GM21381 (cell line): ENCODE measurements around the gene HIRA.
A peak's percentile ranks its signal among the peaks of the same experiment; 100 is the strongest.

ENCODE experiments used
- ATAC-seq: cut with Tn5 transposase; IDR thresholded peaks from one replicate; pipeline ENCODE4 v1.9.1; 2021; ENCODE audit warnings: mild to moderate bottlenecking, moderate library complexity; ENCODE audit not compliant: unreplicated experiment

Gene HIRA

DNA sequence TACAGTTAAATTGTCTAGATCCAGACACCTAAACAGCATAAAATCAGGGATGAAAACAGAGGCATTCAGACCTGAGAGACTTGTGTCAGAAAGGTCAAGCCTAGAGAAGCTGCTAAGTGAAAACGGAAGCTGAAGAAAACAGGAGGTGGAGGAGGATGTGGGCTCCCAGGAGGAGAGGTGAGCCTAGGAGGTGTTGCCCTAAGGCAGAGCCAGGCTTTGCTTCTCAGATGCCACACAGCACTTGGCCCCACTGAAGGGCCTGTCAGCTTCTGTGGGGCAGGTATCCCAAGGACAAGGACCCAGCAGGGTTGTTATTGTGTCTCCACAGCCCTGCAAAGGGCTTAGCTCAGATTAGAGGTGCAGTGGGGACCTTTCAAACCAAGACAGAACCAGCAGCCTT is 33.0 kb upstream of the HIRA start:
- ATAC-seq: no peak

DNA sequence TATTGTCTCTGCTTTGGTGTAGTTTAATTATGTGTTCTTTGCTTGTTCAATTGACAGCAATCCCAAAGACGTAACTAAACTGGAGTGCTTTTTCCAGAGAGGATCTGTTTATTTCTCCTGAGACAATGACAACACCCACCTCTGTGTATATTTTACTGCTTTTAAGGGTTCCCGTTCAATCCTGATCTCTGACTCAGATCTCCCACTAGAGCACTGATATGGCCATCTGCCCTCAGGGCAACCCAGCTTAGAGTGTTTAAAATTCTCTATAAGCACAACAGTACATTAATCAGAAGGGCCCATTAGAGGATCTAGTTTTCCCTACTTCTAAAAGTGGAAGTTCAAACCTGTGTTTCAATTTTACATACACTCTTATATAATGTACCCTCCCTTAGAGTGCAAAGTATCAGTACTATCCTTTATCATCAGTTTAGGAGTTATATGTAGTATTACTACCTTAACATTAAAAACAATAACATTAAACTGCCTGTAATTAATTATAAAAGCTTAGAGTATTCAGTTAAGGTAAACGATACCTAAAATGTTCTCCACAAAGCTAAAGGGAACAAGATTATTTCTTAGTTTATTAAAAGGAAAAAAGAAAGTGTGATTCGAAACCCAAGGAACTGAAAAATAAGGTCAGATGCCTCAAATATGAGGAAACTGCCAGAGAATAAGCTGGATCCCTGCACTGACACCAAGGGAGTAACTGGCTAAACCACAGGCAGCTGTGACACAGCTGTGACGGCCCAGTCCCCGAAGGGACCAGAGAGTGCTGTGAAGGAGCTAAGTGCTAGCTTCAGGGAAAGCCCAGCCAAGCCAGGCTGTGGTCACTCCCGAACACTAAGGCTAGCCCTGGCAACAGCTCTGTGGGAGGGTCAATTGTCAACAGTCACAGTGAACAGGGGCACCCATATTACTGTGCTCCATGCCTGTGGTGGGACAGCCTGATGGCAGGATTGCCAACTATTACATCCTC is 32.2 kb upstream of the HIRA start:
- ATAC-seq: no peak

GRCh38 chr22:19463008-19463407 is 31.5 kb upstream of the HIRA start:
- ATAC-seq: no peak

DNA sequence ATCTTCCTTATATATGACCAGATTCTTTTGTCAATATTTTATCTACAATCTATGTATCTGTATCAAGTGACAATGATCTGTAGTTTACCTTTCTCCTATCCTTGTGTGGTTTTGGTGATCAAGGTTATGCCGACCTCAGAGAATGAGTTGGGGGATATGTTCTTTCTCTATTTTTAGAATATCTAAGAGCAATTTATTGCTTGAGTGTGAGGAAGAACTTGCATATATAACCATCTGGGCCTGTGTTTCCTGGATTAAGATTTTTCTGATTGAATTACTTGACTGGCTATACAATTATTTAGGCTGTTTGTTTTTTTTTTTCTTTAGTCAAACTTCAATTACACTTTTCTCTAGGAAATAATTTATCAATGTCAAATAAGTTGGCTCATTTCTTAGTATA is 30.0 kb upstream of the HIRA start:
- no peak for ATAC-seq

DNA sequence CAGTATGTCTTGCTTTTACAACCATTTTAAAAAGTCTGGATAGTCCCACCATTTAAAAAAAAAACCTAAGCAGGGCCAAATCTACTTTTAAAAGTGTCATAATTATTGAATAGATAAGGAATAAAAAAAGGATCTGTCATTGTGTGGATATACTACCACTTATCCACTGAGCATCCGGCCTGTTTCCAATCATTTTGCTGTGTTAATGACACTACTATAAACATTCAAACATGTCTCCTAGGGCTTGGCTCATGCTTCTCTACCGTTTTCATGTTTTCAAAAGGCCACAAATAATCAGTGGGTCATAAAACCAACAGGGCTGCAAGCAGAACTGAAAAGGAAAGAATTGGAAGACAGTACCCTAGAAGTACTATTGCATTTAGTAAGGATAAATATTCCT is 28.5 kb upstream of the HIRA start:
- no peak for ATAC-seq

GRCh38 chr22:19457828-19458428 is 26.4 kb upstream of the HIRA start:
- ATAC-seq: no peak

DNA sequence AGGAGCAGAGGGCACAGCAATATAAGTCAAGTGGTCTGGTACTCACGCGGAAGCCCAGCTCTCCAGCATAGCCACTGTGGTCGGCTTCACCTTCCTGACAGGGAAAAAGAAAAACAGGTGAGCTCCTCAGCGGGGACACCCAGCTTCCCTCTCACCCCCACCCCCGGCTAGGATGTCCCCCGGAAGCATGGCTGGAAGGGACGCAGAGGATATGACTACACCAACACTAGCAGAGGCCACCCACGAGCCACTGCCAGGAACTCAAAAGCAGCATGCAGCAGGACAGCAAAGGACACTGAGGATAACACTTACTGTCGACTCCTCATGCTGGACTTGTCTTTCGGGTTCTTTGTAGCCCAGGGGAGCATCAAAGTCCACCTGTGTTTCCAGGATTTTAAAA is 25.0 kb upstream of the HIRA start:
- ATAC-seq: no peak

DNA sequence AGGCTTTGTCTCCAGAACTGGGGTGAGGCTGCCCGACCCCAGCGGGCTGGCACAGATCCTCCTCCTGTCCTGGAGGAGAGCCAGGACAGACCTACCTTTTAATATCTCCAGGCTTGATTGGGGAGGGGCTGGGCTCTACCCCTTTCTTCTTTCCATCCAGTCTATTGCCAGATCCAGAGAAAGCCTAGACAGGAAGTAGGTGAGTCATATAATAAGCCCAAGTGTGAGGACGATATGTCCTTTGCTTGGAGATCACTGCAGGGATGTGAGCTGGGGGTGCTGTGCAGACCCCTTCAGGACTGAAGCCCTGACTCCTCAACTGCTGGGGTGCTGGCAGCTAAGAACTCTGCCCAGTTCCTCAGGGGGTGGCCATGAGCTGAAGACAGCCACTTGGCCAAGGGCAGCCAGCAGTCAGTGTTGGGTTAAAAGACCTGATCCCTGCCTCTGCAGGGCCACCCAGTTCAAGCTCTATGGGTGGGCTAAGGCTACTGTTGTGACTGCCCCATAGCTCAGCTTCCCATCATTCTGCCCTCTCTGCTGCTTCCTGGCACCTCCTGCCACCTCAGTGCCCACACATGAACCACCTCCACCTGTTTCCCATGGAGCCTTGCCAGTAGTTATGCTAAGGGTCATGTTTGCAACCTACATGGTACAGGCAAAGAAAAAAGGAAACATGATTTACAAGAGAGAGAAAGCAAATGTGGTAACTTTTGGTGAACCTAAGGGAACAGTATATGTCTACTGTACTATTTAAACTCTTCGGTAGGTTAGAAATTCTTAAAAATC is 24.2 kb upstream of the HIRA start:
- no peak for ATAC-seq

DNA sequence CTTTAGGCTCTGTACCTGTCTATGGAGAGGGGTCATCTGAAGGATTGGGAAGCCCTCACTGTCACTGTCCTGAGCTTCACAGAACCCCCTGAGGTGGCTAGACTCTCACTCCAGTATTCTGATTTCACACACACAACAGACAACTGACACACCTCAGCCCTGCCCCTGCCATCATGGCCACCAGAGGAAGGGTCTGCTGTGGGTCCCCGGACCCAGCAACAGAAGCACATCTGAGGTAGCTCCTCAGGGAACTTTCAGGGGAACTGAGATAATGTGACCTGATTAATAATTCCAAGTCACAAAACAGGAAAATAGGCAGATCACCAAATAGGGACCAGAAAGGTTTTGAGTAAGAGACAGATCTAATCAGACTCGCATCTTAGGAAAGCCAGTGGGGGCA is 23.5 kb upstream of the HIRA start:
- ATAC-seq: no peak

DNA sequence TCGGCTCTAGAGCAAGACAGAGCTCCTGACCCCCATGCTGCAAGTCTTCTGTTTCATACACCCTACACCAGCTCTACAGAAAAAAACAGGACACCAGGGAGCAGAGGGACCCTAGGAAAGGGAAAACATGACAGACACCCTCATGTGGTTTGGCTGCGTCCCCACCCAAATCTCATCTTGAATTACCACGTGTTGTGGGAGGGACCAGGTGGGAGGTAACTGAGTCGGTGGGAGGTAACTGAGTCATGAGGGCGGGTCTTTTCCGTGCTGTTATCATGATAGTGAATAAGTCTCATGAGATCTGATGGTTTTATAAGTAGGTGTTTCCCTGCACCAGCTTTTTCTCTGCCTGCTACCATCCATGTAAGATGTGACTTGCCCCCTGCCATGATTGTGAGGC is 22.6 kb upstream of the HIRA start:
- no peak for ATAC-seq

- ATAC-seq: no peak
Observed at GRCh38 chr22:19453718-19454117, 22.2 kb upstream of the HIRA start.

GRCh38 chr22:19451570-19451969 is 20.0 kb upstream of the HIRA start:
- no peak for ATAC-seq

DNA sequence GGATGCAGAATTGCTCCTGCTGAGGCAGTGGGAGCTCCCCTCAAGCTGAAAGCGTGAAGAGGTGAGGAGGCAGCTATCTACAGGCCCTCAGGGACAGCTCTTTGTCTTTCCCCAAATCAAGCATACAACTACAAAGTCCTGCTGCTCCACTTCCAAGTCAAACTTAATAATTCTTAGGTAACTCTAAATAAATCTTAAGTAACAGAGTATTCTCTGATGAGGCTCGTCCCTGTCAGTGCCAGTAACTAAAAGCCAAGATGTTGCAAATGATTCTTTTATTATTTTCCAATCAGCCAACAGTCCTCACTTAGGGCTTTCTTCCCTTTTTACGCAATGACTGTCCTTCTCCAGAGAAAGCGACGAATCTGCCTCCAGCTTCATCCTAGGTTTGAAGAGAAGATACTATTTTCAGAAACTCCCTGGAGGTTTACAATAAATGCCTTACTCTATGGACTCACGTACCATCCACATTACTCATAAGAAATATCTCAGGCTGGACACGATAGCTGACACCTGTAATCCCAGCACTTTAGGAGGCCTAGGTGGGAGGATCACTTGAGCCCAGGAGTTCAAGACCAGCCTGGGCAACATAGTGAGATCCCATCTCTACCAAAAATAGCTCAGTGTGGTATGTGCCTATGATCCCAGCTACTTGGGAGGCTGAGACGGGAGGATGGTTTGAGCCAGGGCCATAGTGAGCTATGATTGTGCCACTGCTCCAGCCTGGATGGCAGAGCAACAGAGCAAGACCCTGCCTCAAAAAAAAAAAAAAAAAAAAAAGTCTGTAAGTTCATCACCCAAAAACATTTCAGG is 19.0 kb upstream of the HIRA start:
- no peak for ATAC-seq

- ATAC-seq: no peak
Observed at GRCh38 chr22:19449422-19449767, 17.9 kb upstream of the HIRA start.

DNA sequence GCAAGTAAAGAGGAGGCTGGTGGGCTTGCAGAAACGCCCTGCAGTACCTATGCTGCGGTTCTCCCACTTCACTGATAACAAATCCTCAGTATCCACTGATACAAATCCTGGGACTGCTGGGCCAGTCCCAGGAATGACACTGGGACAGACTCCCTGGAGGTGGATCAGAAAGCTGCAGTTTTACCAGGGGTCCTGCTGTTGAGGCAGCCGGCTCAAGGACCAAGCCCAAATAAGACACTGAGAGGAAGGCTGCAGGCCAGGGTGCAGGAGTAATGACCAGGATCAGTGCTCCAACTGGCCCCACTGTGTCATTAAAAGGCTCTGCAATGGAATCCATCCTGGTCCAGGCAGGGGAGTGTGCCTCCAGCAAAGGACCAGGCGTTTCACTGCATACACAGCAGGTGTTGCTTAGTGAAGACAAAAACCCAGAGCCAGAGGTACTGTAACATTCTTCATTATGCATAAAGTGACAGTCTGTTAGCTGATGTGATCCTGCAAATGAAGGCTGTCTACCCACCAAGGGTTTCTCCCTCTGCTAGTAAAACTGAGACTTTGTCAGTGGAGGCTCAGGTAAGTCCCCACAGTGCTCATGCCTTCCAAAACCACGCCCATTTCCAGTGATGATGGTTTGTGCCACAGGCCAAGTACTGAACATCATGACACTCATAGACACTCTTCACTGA is 17.3 kb upstream of the HIRA start:
- ATAC-seq: no peak

DNA sequence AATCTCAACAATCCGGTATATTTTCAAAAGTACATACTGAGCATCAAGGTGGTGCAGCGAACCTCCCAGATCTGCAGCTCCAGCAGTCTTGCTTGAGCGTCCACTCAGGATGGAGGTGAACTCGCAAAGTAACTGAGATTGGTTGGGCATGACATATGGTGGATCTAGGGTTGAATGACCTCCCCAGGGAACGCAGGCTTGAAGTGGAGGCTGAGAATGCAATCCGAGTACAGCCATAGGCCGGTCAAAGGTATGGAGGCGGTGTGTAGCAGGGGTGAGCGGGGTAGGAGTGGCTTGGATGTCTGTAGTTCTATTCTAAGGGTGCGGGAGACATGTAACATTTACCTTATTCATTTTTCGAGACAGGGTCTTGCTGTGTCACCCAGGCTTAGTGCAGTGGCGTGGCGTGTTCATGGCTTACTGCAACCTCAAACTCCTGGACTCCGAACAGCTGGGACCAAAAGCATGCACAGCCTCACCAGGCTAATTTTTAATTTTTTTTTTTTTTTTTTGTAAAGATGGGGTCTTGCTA is 16.6 kb upstream of the HIRA start:
- peak; percentile 33 for ATAC-seq

DNA sequence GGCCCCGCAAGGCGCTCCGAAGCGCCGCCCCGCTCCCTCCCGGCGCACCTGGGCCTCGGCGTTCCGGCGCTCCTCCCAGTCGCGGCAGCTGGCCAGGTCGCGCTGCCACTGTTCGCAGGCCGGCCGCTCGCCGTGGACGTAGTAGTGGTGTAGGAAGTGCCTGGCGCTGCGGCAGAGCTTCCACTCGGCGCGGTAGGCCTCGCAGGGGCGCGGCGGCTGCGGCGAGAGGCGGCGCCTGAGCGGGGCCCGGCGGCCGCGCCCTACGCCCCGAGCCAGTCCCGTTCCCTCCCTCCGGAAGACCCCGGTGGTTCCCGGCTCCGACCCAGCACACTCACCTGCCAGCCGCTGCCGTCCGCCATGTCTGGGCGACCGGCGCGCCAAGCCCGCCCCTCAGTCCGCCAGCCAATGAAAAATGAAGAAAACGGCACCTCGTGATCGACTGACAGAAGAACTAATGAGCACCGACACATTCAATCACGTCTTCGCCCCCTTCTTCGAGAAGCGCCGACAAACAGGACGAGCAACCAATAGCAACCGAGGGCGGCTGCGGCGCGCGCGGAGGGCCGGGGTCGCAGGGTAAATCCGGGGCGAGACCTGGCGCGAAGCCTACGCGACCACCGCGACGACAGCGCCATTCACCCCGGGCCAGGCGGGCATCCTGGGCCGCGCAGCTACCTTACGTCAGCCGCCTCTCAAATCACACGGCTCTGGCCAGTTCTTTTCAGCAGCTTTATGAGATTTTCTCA is 16.0 kb upstream of the HIRA start, which contains the start of gene C22orf39:
Gene C22orf39, minus strand, starts transcription at position 382 of the 746 bp plus-strand sequence. Its CDS starts 23 bp downstream, at position 359.
- ATAC-seq: peak; percentile 70

- ATAC-seq: no peak
Observed at GRCh38 chr22:19446603-19447329, 15.2 kb upstream of the HIRA start.
